GM19463 (cell line): Measurements from ENCODE around the gene CFAP100.

Experiments used
- ATAC-seq: cut with Tn5 transposase; IDR thresholded peaks from one replicate; pipeline ENCODE4 v1.9.1; 2021; ENCODE audit warnings: mild to moderate bottlenecking, moderate library complexity; ENCODE audit not compliant: unreplicated experiment

CFAP100 gene

GRCh38 chr3:126439346-126439967, 44.7 kb downstream of the CFAP100 start:
- no peak for ATAC-seq

- ATAC-seq, result no peak
Measured at GRCh38 chr3:126439968-126440708, 45.4 kb downstream of the CFAP100 start.

DNA sequence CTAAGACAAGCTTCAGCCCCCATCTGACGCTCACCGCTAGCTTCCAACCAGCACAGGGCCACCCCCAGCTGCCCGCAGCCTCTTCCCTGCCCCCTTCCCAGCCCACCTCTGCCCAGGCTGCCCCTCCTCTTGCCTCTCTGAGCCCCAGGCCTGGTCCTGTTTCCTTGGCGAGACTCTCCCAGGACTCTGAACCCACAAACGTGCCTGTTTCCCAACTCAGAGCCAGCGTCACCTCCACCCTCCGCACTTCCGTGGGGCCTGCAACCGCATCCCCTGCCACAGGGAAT, 45.9 kb downstream of the CFAP100 start:
- ATAC-seq, result no peak

DNA sequence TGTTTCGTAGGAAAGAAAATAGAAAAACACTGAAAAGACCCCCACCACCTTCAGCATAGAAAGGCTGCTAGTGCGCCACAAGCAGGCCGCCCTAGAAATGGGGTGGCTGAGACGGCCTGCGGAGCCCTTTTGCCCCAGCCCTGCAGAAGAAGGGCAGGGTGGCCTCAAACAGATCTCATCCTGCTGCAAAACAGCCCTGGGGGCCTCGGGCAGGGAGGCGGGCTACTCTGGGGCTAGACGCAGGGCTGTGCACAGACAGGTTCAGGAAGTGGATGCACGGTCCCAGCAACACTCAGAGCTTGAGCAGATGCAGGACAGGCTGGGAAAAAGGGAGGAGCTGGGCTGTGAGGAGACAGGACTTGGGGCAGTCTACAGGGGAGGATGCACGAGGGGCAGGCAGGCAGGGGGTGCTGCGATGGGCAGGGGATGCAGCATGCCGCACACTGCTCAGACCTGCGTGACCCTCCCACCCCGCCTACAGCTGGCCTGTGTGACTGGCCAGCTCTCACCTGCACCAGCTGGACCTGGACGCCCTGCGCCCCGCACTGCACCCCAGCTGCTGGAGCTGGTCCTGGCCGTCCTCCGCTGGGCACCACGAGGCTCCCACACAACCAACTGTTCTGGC, 46.7 kb downstream of the CFAP100 start:
- no peak for ATAC-seq

- ATAC-seq, result no peak
Measured at GRCh38 chr3:126442094-126442855, 47.6 kb downstream of the CFAP100 start.

DNA sequence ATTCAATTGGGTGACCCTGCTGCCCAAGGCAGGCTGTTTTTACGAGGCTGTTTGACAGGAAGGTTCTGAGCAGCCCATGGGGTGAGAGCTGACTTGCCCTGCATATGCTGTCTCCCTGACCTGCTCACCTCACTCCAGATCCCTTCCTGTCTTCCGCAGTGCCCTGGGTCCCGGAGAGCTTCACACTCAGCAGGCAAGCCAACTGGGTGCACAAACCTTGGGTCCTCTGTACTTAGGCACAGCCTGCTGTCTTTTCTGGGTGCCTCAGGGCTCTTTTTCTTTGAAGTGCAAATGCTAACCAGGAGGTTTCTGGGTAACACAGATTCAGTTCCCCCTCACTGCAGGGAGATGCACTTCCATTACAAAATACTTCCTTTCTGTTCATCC, 48.1 kb downstream of the CFAP100 start:
- no peak for ATAC-seq

GRCh38 chr3:126445506-126445905, 50.8 kb downstream of the CFAP100 start:
- ATAC-seq, result no peak

GRCh38 chr3:126446301-126446700, 51.6 kb downstream of the CFAP100 start:
- ATAC-seq, result no peak

DNA sequence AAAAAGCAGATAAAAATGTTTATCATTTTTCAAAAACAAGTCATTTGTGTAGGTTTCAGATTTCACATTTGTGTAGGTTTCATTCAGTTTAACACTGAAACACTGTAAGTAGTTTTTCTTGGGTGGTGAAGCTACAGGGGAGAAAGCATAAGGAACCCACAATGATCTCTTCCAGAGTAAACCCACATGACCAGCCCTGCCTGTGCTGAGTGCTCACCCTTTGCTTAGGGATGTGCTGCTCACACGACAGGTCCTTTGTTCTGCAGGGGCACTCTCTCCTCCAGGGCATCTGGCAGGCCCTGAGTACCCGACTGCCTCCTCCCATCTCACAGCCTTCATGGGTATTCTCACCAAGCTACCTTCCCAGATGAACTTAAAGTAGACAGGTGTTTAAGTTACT, 52.1 kb downstream of the CFAP100 start:
- ATAC-seq, result no peak

DNA sequence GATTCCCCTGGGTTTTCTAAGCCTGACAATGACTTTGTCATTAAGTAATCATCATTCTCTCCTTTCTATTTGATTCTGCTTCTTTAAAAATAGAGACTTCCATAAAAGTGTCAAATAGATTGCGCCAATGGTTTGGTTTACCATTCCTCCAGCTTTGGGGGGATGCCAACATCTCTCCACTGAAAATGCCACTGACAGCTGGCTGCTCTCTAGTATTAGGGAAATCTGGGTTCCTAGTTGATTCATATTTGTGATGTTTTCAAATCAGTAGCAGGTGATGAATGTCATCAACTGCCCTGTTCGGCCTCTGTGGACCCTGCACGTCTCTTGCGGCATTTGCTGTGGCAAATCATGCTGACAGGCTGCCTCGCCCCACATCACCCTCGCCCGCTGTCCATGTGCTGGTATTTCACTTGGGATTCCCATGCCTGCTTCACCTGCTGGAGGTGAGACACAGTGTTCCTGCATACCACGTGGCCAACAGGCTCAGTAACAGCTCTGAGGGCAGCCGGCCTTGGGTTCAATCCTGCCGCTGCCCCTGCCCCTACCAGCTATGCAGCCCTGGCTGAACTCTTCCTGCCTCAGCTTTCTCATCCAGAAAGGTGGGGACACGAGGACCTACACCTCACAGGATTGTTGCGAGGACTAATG, 52.9 kb downstream of the CFAP100 start:
- no peak for ATAC-seq

DNA sequence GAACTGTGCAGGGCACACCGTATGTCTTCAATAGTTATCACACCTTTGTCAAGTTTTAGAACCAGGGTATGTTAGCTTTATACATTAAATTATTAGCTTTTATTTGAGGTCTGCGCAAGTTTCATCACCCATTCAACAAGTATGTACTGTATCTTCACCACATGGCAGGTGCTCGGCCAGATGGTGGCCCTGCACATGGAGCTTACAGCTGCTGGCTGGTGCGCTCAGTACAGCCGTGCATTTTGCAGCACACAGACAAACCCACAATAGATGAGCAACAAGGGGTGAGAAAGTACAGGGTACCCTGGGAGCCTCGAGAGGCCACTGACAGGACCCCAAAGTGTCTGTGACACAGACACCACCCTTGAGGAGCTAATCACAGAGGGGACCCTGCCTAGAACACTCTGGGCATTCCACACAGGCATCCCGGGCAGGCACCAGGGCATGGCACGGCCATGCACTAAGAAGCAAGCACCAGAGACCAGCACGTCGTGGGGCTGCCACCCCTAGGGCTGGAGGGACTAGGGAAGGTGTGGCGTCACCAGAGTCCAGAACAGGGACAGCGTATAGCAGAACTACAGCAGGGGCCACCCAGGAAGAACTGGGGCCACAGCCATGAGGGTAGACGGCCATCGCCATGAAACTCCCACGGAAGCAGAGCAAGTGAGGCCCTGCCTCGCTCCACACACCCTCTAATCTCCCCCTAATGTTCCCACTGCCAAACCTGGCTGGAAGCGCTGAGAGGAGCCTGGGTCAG, 53.6 kb downstream of the CFAP100 start:
- ATAC-seq, result no peak

DNA sequence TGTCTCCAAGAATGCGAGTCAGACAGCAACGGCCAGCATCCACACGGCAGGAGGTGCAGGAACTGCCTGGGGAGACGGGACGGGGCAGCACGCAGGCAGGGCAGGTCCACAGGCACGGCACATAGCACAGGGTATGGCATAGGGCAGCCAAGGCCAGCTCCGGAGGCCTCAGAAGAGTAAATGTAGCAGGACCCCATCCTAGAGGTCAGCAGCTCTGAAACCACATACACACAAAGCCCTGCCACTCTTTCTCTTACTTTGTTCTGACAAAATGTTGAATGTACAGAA, 54.1 kb downstream of the CFAP100 start:
- ATAC-seq, result no peak

DNA sequence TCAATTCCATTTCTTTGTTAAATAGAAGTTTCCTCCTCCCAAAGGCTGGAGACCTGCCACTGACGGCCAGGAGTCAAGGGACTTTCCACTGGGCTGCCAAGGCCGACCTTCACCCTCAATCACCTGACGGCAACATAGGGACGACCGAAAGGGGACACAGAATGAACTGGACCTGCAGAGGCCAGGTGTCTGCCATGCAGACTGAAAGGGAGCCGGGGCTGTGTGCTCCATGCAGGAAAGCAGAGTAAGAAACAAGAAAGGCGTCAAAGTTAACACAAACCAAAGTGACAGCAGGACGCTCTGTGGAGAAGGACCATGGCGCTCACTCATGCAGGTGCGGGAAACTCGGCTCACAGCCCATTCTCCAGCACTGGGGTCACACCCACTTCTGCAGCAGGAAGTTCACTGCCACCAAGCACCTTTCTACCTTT, 54.9 kb downstream of the CFAP100 start:
- no peak for ATAC-seq

GRCh38 chr3:126450219-126450618, 55.5 kb downstream of the CFAP100 start:
- ATAC-seq, result no peak

DNA sequence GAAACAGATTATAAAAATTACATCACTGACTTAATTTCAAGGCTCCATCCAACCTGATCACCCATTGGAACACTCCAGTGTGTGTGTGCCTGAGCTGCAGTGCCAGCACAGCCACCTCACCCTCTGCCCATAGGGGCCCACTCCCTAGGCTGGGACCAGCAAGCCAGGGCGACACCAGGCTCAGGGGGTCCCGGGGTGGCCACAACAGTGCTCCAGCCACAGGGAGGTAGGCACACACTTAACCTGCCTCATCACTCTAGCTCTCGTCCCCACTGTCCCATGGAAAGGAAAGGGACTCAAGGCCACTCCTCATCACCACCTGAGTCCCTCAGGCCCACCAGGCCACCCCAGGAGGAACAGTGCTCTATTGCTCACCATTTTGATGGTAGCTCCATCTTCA, 56.0 kb downstream of the CFAP100 start:
- no peak for ATAC-seq

DNA sequence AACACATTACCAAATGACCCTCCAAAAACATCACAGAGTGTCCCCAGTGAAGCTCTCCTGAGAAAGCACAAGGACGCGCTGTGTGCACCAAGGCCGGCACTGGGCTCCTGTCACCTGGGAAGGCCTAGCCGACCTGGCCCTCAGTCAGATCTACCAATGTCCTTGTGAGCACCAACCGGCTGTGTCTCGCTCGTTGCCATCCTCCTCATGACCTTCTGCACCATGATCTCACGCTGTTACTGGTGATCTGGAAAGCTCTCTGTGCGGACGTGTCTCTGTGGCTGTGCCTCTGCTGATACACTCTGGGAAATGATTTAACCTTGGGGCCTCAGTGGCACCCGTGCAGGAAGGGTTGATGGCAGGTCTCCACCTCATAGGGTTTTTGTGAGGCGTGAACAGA, 56.8 kb downstream of the CFAP100 start:
- ATAC-seq, result no peak

- no peak for ATAC-seq
Measured at GRCh38 chr3:126452213-126452612, 57.5 kb downstream of the CFAP100 start.

DNA sequence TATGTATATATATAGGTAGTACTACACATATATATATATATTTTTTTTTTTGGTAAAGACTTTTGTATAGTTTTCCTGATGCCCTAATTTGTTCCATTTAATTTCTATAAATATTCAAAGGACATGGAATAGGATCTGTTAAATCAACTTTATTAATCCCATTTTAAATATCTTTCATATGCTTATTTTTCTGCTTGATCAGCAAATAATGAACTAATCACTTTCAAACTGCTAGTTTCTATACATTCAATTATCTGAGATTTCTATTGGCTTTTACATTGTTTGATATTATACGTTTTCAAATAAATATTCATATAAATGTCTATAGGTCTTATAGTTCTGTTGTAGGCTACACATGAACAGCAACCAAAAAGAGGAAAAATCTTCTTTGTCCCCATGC, 59.3 kb downstream of the CFAP100 start:
- no peak for ATAC-seq

- ATAC-seq, result no peak
Measured at GRCh38 chr3:126454437-126455198, 59.9 kb downstream of the CFAP100 start.

DNA sequence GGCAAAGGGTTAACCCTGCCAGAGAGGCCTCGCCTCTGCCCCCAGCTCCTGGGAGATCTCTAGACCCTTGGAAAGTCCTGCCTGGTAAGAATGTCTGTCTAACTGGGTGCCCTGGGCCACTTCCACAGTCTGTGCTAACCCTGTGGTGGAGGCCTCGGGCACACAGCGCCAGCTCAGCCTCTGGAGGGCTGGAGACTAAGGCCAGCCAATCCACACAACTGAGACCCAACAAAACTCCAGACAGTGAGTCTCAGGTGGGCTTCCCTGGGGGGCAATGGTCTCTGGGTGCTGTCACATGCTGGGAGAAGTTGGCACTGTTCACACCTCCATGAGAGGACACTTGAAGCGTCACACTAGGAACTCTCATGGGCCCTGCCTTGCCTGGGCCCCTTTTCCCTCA, 61.5 kb downstream of the CFAP100 start:
- no peak for ATAC-seq
